Fibroblast of lung (primary cell): ENCODE data around the gene COL4A1. TPM values are rescaled to one million over a fixed set of nuclear protein-coding genes. Genes with fewer than 3 reads are reported as not detected.

Experiments used
- DNase-seq, 2 donors: peaks; one replicate each; pipeline versions ENCODE4 v3.0.0 to v3.0.0-alpha.2; 2010; ENCODE audit warnings: low read depth in 2 of 2
- H2AFZ ChIP-seq: 2 replicates; pipeline ENCODE4 v1.5.1; 2012; ENCODE audit warnings: low read length, control low read depth, inconsistent platforms
- H3K27ac ChIP-seq: 2 replicates; pipeline ENCODE4 v1.5.1; 2011; ENCODE audit warnings: low read length, control low read depth; ENCODE audit not compliant: insufficient read depth
- H3K27me3 ChIP-seq: 2 replicates; pipeline ENCODE4 v1.5.1; 2011; ENCODE audit warnings: mild to moderate bottlenecking, low read length; ENCODE audit not compliant: control insufficient read depth, insufficient read depth
- H3K36me3 ChIP-seq: 2 replicates; pipeline ENCODE4 v1.5.1; 2011; ENCODE audit warnings: low read length; ENCODE audit not compliant: control insufficient read depth, insufficient read depth
- H3K4me1 ChIP-seq: 2 replicates; pipeline ENCODE4 v1.5.1; 2011; ENCODE audit warnings: low read length; ENCODE audit not compliant: control insufficient read depth, insufficient read depth; ENCODE audit errors: extremely low read depth
- H3K4me2 ChIP-seq: 2 replicates; pipeline ENCODE4 v1.5.1; 2011; ENCODE audit warnings: low read length, control low read depth; ENCODE audit not compliant: insufficient read depth; ENCODE audit errors: extremely low read depth
- H3K4me3 ChIP-seq, 4 experiments: fragments of 200-600 bp in 1 of 4; sonication (generic) in 1 of 4; replicated peaks in 1 of 4; 2 replicates each; pipeline ENCODE4 v1.5.1; 2011 to 2016; ENCODE audit warnings: low read length in 4 of 4, low read depth in 3 of 4, mild to moderate bottlenecking in 3 of 4, control low read depth in 2 of 4, inconsistent platforms in 1 of 4, mixed read lengths in 1 of 4; ENCODE audit not compliant: insufficient read depth in 1 of 4; ENCODE audit errors: control extremely low read depth in 1 of 4
- H3K79me2 ChIP-seq: 2 replicates; pipeline ENCODE4 v1.5.1; 2012; ENCODE audit warnings: mild to moderate bottlenecking, low read length, inconsistent platforms; ENCODE audit not compliant: control insufficient read depth, insufficient read depth
- H3K9ac ChIP-seq: 2 replicates; pipeline ENCODE4 v1.5.1; 2011; ENCODE audit warnings: mild to moderate bottlenecking, low read length, control low read depth; ENCODE audit not compliant: insufficient read depth
- H3K9me3 ChIP-seq: 2 replicates; pipeline ENCODE4 v1.5.1; 2012; ENCODE audit warnings: low read depth, low read length; ENCODE audit not compliant: control insufficient read depth, insufficient read depth
- H4K20me1 ChIP-seq: 2 replicates; pipeline ENCODE4 v1.5.1; 2011; ENCODE audit warnings: low read length; ENCODE audit not compliant: control insufficient read depth, insufficient read depth; ENCODE audit errors: extremely low read depth
- EZH2 ChIP-seq: IDR thresholded peaks from 2 replicates; pipeline ENCODE4 v1.5.1; 2012; ENCODE audit warnings: low read length, control low read depth, mild to moderate bottlenecking; ENCODE audit errors: missing control alignments
- polyA plus RNA-seq, 2 donors: library from polyadenylated mRNA; depleted of rRNA in 1 of 2; stranded (reverse) in 1 of 2; unstranded in 1 of 2; fragments of >200 nt; gene quantifications; 2 replicates each; pipeline ENCODE4 v1.2.1, GENCODE V29; 2011 to 2012; ENCODE audit warnings: missing spikeins in 1 of 2
- total RNA-seq: library from RNA; depleted of rRNA; stranded (reverse); fragments of >200 nt; gene quantifications from 2 replicates; pipeline ENCODE4 v1.2.1, GENCODE V29; 2014
- TF ChIP-seq, protein P1 (sequence below), 2 donors: IDR thresholded peaks in 1 of 2; conservative IDR thresholded peaks in 1 of 2; 1 replicate in 1 of 2; 2 replicates in 1 of 2; pipeline ENCODE4 v1.5.1; 2011 to 2012; ENCODE audit warnings: low read length in 2 of 2, control low read depth in 1 of 2, inconsistent platforms in 1 of 2, low read depth in 1 of 2, mild to moderate bottlenecking in 1 of 2

COL4A1 gene
- total and polyA plus RNA-seq, 2 donors (not counting 1 experiment from before 2014, with no cell fraction given): 34.0 to 607 TPM

DNA sequence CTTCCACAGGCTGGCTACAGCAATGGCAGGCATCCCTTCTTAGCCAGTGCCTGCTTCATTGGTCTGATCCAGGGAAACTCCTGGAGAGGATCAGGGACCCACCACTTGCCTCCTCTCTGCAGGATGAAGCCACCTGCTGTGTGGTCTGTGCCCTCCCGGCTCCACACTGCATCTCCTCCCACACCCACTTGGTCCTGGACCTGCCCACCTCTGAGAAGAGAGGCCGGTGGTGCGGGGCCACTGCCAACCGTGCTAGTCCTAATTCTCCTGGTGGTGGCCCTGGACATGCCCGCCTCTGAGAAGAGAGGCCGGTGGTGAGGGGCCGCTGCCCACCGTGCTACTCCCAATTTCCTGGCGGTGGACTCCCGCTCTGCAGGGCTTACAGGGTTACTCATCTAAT, 98.8 kb downstream of the COL4A1 start:
- Histone ChIP-seq H2AFZ (no peak overlapping the region), H3K4me2 (no peak overlapping the region), H3K27ac (no peak overlapping the region), H3K4me3 (no peak overlapping the region), H3K27me3 (no peaks in the 10 kb centered on the region), H4K20me1 (no peaks in the 10 kb centered on the region), H3K9me3 (no peaks in the 10 kb centered on the region), H3K4me1 (no peaks in the 10 kb centered on the region), H3K79me2 (no peaks in the 10 kb centered on the region), H3K36me3 (peaks cover 5% of the 10 kb centered on the region), H3K9ac (no peak overlapping the region)
- no peak for TF ChIP-seq EZH2
- TF ChIP-seq, protein P1, sequence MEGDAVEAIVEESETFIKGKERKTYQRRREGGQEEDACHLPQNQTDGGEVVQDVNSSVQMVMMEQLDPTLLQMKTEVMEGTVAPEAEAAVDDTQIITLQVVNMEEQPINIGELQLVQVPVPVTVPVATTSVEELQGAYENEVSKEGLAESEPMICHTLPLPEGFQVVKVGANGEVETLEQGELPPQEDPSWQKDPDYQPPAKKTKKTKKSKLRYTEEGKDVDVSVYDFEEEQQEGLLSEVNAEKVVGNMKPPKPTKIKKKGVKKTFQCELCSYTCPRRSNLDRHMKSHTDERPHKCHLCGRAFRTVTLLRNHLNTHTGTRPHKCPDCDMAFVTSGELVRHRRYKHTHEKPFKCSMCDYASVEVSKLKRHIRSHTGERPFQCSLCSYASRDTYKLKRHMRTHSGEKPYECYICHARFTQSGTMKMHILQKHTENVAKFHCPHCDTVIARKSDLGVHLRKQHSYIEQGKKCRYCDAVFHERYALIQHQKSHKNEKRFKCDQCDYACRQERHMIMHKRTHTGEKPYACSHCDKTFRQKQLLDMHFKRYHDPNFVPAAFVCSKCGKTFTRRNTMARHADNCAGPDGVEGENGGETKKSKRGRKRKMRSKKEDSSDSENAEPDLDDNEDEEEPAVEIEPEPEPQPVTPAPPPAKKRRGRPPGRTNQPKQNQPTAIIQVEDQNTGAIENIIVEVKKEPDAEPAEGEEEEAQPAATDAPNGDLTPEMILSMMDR (conservative IDR thresholded peaks at IDR 0.05 in 1 of 2, IDR thresholded peaks at IDR 0.05 in 1 of 2; ENCODE audit: low read depth in 1 of 2, low read length in 2 of 2): no peak
- DNase-seq: no peak

DNA sequence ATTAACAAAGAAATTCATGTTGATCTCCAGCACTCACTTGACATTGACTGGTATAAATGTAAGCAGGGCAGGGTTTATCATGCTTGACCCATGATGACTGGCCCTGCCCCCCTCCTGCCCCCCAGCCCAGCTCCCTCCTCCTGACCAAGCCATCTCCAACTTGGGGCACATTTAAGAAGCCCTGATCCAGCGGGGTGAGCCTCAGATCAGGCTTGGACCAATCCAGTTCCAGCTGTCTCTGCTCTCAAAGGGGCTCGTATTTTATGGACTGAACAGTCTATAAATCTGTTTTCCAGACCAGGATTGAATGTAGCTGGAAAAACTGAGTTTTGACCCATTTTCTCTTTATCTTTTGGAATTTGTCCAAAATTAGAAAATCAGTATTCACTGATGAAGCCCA, 100.0 kb downstream of the COL4A1 start:
- TF ChIP-seq, protein P1 (conservative IDR thresholded peaks at IDR 0.05 in 1 of 2, IDR thresholded peaks at IDR 0.05 in 1 of 2; ENCODE audit: low read depth in 1 of 2, low read length in 2 of 2): no peak
- no peak for TF ChIP-seq EZH2
- Histone ChIP-seq H3K4me3 (no peak overlapping the region), H3K4me1 (no peaks in the 10 kb centered on the region), H3K27me3 (no peaks in the 10 kb centered on the region), H3K27ac (no peak overlapping the region), H3K4me2 (no peak overlapping the region), H4K20me1 (no peaks in the 10 kb centered on the region), H3K9me3 (no peaks in the 10 kb centered on the region), H2AFZ (no peak overlapping the region), H3K36me3 (peaks cover 5% of the 10 kb centered on the region), H3K79me2 (no peaks in the 10 kb centered on the region), H3K9ac (no peak overlapping the region)
- DNase-seq: no peak

DNA sequence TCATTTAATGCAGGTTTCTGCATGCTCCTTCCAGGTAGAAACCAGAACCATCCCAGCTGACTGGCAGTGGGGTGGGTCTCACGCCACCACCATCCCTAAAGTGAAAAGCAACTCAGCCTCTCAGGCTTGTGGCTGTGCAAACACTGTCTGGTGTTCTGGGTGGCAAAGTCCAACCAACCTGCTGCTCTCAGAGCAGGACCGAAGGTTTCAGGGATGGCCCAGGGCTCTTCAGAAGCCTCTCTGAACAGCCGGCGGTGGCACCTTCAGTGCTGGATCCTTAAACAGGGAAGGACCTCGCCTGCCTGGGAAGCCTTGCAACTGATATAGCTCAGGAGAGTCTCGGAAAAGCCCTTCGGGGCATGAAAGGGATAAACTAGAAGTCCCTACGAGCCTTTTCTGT, 100.8 kb downstream of the COL4A1 start:
- H3K4me1 ChIP-seq: no peaks in the 10 kb centered on the region
- TF ChIP-seq EZH2: no peak
- TF ChIP-seq, protein P1 (conservative IDR thresholded peaks at IDR 0.05 in 1 of 2, IDR thresholded peaks at IDR 0.05 in 1 of 2; ENCODE audit: low read depth in 1 of 2, low read length in 2 of 2): no peak
- no peak for DNase-seq
- H3K4me2 ChIP-seq: no peak overlapping the region
- peaks cover 5% of the 10 kb centered on the region for H3K36me3 ChIP-seq
- no peak overlapping the region for H3K9ac ChIP-seq
- no peak overlapping the region for H3K27ac ChIP-seq
- no peaks in the 10 kb centered on the region for H3K79me2 ChIP-seq
- H3K4me3 ChIP-seq: no peak overlapping the region
- no peaks in the 10 kb centered on the region for H4K20me1 ChIP-seq
- H3K9me3 ChIP-seq: no peaks in the 10 kb centered on the region
- no peak overlapping the region for H2AFZ ChIP-seq
- no peaks in the 10 kb centered on the region for H3K27me3 ChIP-seq
